ENCODE measurements around the gene CASP8AP2. TPM values are rescaled to one million over a fixed set of nuclear protein-coding genes. Genes with fewer than 3 reads are reported as not detected.
"Not testable (repeated sequence)": the region's sequence is repeated elsewhere in the genome, so short reads cannot be mapped to it uniquely, and the experiment has no call there.

CASP8AP2 gene
- polyA plus RNA-seq, 3 donors from 2014 or later: 7.8 to 52.1 (median 19.5) TPM

DNA sequence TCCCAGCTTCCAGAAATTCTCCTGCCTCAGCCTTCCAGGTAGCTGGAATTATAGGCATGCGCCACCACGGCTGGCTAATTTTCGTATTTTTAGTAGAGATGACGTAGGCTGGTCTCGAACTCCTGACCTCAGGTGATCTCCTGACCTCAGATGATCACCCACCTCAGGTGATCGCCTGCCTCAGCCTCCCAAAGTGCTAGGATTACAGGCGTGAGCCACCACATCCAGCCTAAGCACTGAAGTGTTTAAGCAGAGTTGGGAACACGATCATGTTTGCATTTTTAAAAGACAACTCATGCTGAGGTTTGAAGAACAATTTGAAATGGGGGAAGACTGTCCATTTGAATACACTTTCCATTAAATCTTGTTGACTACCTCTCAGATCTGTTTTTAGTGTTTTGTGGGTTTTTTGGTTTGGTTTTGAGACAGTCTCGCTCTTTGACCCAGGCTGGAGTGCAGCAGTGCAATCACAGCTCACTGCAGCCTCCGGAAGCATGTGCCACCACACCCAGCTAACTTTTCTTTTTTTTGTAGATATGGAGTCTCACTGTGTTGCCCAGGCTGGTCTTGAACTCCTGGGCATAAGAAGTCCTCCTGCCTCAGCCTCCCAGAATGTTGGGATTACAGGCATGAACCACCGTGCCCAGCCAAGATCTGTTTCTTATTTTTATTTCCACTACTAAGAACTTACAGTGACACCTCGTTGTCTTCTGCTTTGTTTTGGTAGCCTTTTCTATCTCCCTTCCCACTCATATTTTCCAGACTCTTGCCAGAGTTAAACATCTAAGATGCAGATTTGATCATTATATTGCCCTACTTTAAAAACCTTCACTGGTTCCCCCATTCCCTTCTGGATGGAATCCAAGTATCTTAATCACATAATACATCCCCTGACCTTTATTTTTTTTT lies 5.5 kb downstream of the CASP8AP2 start:
- Mint-ChIP-seq H3K4me1 (peaks cover 53 to 60% of the 10 kb centered on the region in 2 donors), H3K36me3 (peaks cover 11 to 32% (median 24%) of the 10 kb centered on the region in 3 donors), H3K9me3 (no peaks in the 10 kb centered on the region), H3K27me3 (ENCODE audit: low read depth in 3 of 3) (peaks cover 0 to 6% (median 4%) of the 10 kb centered on the region in 3 donors), H3K27ac (peak overlapping the region; percentile 77 to 93 (median 88)), H3K4me3 (peak overlapping the region; percentile 72 to 86 (median 81))
- peak; percentile 53 to 65 (median 59) for DNase-seq

DNA sequence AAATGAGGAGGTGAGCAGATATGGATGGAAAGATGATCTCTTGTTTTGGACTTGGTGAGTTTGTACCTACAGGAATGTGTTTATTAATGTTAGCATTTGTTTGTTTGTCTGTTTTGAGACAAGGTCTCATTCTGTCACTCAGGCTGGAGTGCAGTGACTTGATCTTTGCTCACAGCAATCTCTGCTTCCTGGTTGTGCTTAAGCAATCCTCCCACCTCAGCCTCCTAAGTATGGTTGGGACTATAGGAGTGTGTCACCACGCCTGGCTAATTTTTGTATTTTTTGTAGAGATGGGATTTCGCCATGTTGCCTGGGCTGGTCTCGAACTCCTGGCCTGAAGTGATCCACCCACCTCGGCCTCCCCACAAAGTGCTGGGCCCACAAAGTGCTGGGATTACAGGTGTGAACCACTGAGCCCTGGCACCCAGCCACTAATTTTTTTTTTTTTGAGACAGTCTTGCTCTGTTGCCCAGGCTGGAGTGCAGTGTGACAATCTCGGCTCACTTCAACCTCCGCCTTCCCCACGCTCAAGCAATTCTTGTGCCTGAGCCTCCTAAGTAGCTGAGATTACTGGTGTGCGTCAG lies 7.1 kb downstream of the CASP8AP2 start:
- H3K27ac Mint-ChIP-seq: peak overlapping the region in 5 of 6 donors; percentile 7 to 65 (median 23)

DNA sequence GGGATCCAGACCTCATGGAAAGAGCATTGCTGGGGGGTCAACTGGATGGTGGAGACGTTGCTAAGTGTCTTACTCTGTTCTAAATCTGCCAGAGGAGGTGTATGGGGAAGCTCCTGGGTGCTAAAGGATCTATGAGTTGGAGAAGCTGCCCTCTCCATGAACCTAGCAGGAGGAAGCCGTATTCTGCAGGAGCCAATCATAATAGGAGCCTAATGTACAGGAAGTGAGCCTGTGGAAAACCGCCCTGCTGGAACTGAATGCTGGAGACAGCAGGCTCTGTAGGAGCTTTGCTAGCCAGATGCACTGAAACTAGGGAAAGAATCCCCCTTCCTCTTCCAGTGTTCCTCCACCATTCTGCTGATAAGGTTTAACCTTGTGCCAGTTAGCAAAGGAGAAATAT lies 10.9 kb downstream of the CASP8AP2 start:
- Mint-ChIP-seq H3K36me3 (peaks cover 7 to 17% (median 13%) of the 10 kb centered on the region in 3 donors), H3K4me3 (no peak overlapping the region), H3K27me3 (ENCODE audit: low read depth in 3 of 3) (peaks cover 0 to 1% (median 0%) of the 10 kb centered on the region in 3 donors), H3K4me1 (peaks cover 40 to 61% of the 10 kb centered on the region in 2 donors), H3K27ac (peak overlapping the region in 3 of 6 donors; percentile 11 to 64 (median 61)), H3K9me3 (no peaks in the 10 kb centered on the region)
- no peak for DNase-seq

More for the DNA sequence above, 7.1 kb downstream of the CASP8AP2 start:
- H3K4me3 Mint-ChIP-seq: peak overlapping the region; percentile 22 to 67 (median 26)
- no peaks in the 10 kb centered on the region for H3K9me3 Mint-ChIP-seq
- no peak for DNase-seq
- peaks cover 49 to 62% of the 10 kb centered on the region in 2 donors for H3K4me1 Mint-ChIP-seq
- peaks cover 0 to 6% (median 2%) of the 10 kb centered on the region in 3 donors for H3K27me3 Mint-ChIP-seq (ENCODE audit: low read depth in 3 of 3)
- H3K36me3 Mint-ChIP-seq: peaks cover 11 to 32% (median 28%) of the 10 kb centered on the region in 3 donors

DNA sequence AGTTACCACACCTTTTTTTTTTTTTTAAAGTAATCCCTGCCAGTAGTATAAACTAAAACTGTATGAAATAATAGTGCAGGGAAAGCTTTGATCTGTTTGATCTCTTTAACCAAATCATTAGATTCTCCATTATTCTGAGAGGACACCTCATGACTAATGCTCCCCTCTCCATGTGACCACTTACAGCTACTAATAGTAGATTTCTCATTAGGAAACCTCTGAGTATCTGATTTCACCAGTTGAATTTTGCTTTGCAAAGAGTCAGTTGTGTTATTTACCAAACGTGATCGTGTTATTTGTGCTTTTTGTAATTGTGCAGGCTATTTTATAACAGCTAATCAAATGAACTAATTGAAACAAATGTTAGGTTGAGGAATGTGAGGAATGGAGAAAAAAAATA lies 12.5 kb downstream of the CASP8AP2 start:
- no peak for DNase-seq
- Mint-ChIP-seq H3K4me3 (no peak overlapping the region), H3K36me3 (peaks cover 4 to 8% (median 4%) of the 10 kb centered on the region in 3 donors), H3K27me3 (ENCODE audit: low read depth in 3 of 3) (no peaks in the 10 kb centered on the region), H3K27ac (peak overlapping the region in 1 of 6 donors; percentile 43), H3K9me3 (no peaks in the 10 kb centered on the region), H3K4me1 (peaks cover 23 to 44% of the 10 kb centered on the region in 2 donors)

DNA sequence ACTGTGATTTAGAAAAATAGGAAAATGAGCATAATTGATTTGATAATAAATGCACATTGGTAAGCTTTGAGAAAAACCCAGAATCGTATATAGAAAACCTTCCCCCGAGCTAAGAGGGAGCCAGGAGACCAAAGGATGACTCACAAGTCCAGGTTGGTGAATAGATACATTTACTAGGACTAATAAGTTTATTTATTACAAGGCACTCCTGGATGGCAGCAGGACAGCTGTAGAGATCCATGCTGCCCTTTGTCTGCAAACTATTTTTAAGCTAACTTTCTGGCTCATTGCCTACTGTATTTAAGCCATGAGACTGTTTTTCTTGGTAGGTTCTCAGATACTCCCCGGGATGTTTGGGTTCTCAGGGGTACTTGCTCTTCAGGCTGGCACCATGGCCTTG lies 13.4 kb downstream of the CASP8AP2 start:
- Mint-ChIP-seq H3K9me3 (no peaks in the 10 kb centered on the region), H3K27me3 (ENCODE audit: low read depth in 3 of 3) (no peaks in the 10 kb centered on the region), H3K4me3 (no peak overlapping the region), H3K4me1 (peaks cover 18 to 37% of the 10 kb centered on the region in 2 donors), H3K36me3 (peaks cover 4 to 8% (median 7%) of the 10 kb centered on the region in 3 donors), H3K27ac (peak overlapping the region in 4 of 6 donors; percentile 8 to 52 (median 40))
- no peak for DNase-seq

DNA sequence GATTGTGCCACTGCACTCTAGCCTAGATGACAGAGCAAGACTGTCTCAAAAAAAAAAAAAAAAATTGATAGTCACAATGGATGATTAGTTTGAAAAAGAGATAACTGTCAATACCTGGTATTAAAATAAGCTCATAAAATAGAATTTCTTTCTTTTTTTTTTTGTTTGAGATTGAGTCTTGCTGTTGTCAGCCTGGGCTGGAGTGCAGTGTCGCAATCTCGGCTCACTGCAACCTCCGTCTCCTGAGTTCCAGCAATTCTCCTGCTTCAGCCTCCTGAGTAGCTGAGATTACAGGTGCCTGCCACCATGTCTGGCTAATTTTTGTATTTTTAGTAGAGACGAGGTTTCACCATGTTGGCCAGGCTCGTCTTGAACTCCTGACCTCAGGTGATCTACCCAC lies 17.8 kb downstream of the CASP8AP2 start:
- H3K4me3 Mint-ChIP-seq; H3K27me3 Mint-ChIP-seq (ENCODE audit: low read depth in 3 of 3); DNase-seq; H3K9me3 Mint-ChIP-seq; H3K27ac Mint-ChIP-seq: not testable (repeated sequence)
- H3K36me3 Mint-ChIP-seq: peaks cover 0 to 19% (median 4%) of the 10 kb centered on the region in 3 donors
- peaks cover 6 to 10% of the 10 kb centered on the region in 2 donors for H3K4me1 Mint-ChIP-seq

DNA sequence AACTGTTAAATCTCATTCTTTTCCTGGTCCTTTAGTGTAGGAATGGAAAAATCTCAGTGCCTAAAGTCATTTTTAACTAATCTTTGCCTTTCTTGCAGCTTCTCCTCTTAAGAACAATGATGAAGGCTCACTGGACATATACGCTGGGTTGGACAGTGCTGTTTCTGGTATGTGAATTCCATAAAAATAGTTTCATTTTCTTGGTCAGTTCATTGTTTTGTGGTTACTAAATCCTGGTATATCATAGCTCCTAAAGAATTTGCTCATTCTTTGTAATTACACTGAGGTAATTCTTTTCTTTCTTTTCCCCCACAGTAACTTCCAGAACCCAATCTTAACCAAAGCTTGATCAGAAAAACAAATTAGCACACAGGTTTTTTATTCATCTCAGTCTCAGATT lies 23.4 kb downstream of the CASP8AP2 start:
- DNase-seq: no peak
- peaks cover 0 to 1% (median 1%) of the 10 kb centered on the region in 3 donors for H3K27me3 Mint-ChIP-seq (ENCODE audit: low read depth in 3 of 3)
- no peaks in the 10 kb centered on the region for H3K4me1 Mint-ChIP-seq
- peaks cover 5 to 42% (median 14%) of the 10 kb centered on the region in 3 donors for H3K36me3 Mint-ChIP-seq
- H3K27ac Mint-ChIP-seq: peak overlapping the region in 1 of 6 donors; percentile 69
- H3K9me3 Mint-ChIP-seq: no peaks in the 10 kb centered on the region
- H3K4me3 Mint-ChIP-seq: no peak overlapping the region

DNA sequence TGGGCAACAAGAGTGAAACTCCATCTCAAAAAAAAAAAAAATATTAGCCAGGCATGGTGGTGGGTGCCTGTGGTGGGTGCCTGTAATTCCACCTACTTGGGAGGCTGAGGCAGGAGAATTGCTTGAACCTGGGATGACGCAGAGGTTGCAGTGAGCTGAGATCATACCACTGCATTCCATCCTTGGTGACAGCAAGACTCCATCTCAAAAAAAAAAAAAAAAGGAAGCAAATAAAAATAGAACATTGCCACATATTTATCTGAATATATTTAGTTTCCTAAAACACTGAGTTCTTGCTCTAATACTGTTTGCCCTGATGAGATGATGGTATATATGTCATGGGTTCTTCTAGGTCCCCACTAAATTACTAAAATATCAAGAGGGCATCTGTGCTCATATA lies 28.4 kb downstream of the CASP8AP2 start:
- peaks cover 0 to 2% of the 10 kb centered on the region in 2 donors for H3K4me1 Mint-ChIP-seq
- no peak overlapping the region for H3K27ac Mint-ChIP-seq
- H3K9me3 Mint-ChIP-seq: no peaks in the 10 kb centered on the region
- no peak for DNase-seq
- peaks cover 32 to 56% (median 34%) of the 10 kb centered on the region in 3 donors for H3K36me3 Mint-ChIP-seq
- H3K27me3 Mint-ChIP-seq (ENCODE audit: low read depth in 3 of 3): peaks cover 0 to 1% (median 1%) of the 10 kb centered on the region in 3 donors
- no peak overlapping the region for H3K4me3 Mint-ChIP-seq

DNA sequence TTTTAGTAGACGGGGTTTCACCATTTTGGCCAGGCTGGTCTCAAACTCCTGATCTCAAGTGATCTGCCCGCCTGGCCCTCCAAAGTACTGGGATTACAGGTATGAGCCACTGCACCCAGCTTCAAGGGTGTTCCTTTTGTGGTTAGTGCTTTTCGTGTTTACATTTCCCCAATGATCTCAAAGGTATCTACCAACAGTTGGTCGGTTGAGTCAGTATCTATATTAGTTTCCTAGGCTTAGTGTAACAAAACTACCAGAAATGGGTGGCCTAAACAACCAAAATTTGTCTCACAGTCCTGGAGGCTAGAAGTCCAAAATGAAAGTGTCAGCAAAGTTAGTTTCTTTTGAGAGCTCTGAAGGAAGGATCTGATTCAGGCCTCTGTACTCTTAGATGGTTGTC lies 30.1 kb downstream of the CASP8AP2 start:
- Mint-ChIP-seq H3K4me1 (peaks cover 0 to 2% of the 10 kb centered on the region in 2 donors), H3K27me3 (ENCODE audit: low read depth in 3 of 3) (peaks cover 0 to 1% (median 0%) of the 10 kb centered on the region in 3 donors), H3K27ac (peak overlapping the region in 1 of 6 donors; percentile 40), H3K36me3 (peaks cover 31 to 53% (median 38%) of the 10 kb centered on the region in 3 donors), H3K4me3 (no peak overlapping the region), H3K9me3 (no peaks in the 10 kb centered on the region)
- DNase-seq: no peak

DNA sequence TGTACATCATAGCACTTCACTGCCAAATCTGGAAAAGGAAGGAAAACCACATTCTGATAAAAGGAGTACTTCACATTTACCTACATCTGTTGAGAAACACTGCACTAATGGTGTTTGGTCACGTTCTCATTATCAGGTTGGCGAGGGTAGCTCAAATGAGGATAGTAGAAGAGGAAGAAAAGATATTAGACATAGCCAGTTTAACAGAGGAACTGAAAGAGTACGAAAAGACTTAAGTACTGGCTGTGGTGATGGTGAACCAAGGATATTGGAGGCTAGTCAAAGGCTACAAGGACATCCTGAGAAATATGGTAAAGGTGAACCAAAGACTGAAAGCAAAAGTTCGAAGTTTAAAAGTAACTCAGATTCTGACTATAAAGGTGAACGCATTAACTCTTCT lies 32.6 kb downstream of the CASP8AP2 start:
- H3K9me3 Mint-ChIP-seq: no peaks in the 10 kb centered on the region
- H3K36me3 Mint-ChIP-seq: peaks cover 36 to 52% (median 48%) of the 10 kb centered on the region in 3 donors
- H3K27me3 Mint-ChIP-seq (ENCODE audit: low read depth in 3 of 3): no peaks in the 10 kb centered on the region
- no peak overlapping the region for H3K4me3 Mint-ChIP-seq
- peaks cover 0 to 2% of the 10 kb centered on the region in 2 donors for H3K4me1 Mint-ChIP-seq
- no peak overlapping the region for H3K27ac Mint-ChIP-seq
- no peak for DNase-seq

DNA sequence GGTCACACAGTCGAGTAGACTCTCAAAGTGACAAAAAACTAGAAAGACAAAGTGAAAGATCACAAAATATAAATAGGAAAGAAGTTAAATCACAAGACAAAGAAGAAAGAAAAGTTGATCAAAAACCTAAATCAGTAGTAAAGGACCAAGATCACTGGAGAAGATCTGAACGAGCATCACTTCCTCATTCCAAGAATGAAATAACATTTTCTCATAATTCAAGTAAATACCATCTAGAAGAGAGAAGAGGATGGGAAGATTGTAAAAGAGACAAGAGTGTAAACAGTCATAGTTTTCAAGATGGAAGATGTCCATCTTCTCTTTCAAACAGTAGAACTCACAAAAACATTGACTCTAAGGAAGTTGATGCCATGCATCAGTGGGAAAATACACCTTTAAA lies 33.0 kb downstream of the CASP8AP2 start:
- no peak overlapping the region for H3K4me3 Mint-ChIP-seq
- H3K27ac Mint-ChIP-seq: peak overlapping the region in 1 of 6 donors; percentile 32
- H3K4me1 Mint-ChIP-seq: peaks cover 0 to 2% of the 10 kb centered on the region in 2 donors
- no peaks in the 10 kb centered on the region for H3K27me3 Mint-ChIP-seq (ENCODE audit: low read depth in 3 of 3)
- H3K9me3 Mint-ChIP-seq: no peaks in the 10 kb centered on the region
- DNase-seq: no peak
- H3K36me3 Mint-ChIP-seq: peaks cover 36 to 56% (median 51%) of the 10 kb centered on the region in 3 donors

DNA sequence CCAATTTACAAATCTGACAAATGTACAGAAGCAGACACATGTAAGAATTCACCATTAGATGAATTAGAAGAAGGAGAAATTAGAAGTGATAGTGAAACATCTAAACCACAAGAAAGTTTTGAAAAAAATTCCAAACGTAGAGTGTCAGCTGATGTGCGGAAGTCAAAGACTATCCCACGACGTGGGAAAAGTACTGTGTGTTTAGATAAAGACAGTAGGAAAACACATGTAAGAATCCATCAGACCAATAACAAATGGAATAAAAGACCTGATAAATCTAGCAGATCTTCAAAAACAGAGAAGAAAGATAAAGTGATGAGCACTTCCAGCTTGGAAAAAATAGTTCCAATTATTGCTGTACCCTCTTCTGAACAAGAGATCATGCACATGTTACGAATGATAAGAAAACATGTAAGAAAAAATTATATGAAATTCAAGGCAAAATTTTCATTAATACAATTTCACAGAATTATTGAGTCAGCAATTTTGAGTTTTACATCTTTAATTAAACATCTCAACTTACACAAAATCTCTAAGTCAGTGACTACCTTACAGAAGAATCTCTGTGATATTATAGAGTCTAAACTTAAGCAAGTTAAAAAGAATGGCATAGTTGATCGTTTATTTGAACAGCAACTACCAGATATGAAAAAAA lies 36.5 kb downstream of the CASP8AP2 start:
- H3K27me3 Mint-ChIP-seq (ENCODE audit: low read depth in 3 of 3): no peaks in the 10 kb centered on the region
- H3K36me3 Mint-ChIP-seq: peaks cover 29 to 57% (median 55%) of the 10 kb centered on the region in 3 donors
- peak overlapping the region in 1 of 6 donors; percentile 40 for H3K27ac Mint-ChIP-seq
- no peak for DNase-seq
- H3K4me1 Mint-ChIP-seq: peaks cover 0 to 3% of the 10 kb centered on the region in 2 donors
- no peak overlapping the region for H3K4me3 Mint-ChIP-seq
- no peaks in the 10 kb centered on the region for H3K9me3 Mint-ChIP-seq

DNA sequence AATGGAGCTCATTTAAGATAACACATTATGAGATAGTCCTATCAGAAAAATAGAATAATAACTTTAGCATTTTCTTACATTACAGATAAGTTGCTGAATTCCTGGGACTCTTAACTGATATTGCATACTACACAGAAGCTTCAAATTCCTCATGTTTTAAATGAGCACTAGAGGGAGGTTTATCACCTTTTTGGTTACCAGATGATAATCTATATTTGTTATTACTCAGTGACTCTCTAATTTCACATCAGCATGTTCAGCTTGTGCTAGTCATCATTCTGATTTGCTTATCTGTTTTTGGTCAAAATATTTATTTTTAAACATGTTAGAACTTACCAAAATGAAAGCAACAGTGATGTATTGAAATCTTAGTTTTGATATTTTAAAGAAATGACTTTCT lies 44.0 kb downstream of the CASP8AP2 start:
- Mint-ChIP-seq H3K27me3 (ENCODE audit: low read depth in 3 of 3) (no peaks in the 10 kb centered on the region), H3K9me3 (no peaks in the 10 kb centered on the region), H3K4me1 (peaks cover 0 to 1% of the 10 kb centered on the region in 2 donors), H3K27ac (no peak overlapping the region), H3K4me3 (no peak overlapping the region), H3K36me3 (peaks cover 5 to 26% (median 12%) of the 10 kb centered on the region in 3 donors)
- DNase-seq: no peak
